ENCODE results near the gene MTHFD2L. TPM values are rescaled to one million over a fixed set of nuclear protein-coding genes. Genes with fewer than 3 reads are reported as not detected.

The MTHFD2L gene
- polyA plus RNA-seq (ENCODE audit: insufficient read length in 3 of 3), result 10 to 100 TPM; 18.8 to 24.7 (median 23.6) TPM
- long read RNA-seq, donor 1, transcript MTHFD2L-208 (2 exons, 2,363 nt), result major isoform, 20 of 20 reads
- long read RNA-seq, donor 1, partial matches to known transcripts, result 0 of 20 reads
- long read RNA-seq, donor 1, other reads (novel, unspliced or antisense), result 0 of 20 reads
- long read RNA-seq, donor 2, transcript MTHFD2L-208 (2 exons, 2,363 nt), result major isoform, 26 of 26 reads
- long read RNA-seq, donor 2, partial matches to known transcripts, result 0 of 26 reads
- long read RNA-seq, donor 2, other reads (novel, unspliced or antisense), result 0 of 26 reads
- long read RNA-seq, donor 3, transcript MTHFD2L-208 (2 exons, 2,363 nt), result major isoform, 28 of 31 reads
- long read RNA-seq, donor 3, partial matches to known transcripts, result 0 of 31 reads
- long read RNA-seq, donor 3, other reads (novel, unspliced or antisense), result 0 of 31 reads
- long read RNA-seq, donor 4, transcript MTHFD2L-208 (2 exons, 2,363 nt), result major isoform, 31 of 31 reads
- long read RNA-seq, donor 4, partial matches to known transcripts, result 0 of 31 reads
- long read RNA-seq, donor 4, other reads (novel, unspliced or antisense), result 0 of 31 reads
- long read RNA-seq, donor 5, transcript MTHFD2L-208 (2 exons, 2,363 nt), result major isoform, 13 of 14 reads
- long read RNA-seq, donor 5, partial matches to known transcripts, result 0 of 14 reads
- long read RNA-seq, donor 5, other reads (novel, unspliced or antisense), result 0 of 14 reads
- long read RNA-seq, donor 6, transcript MTHFD2L-208 (2 exons, 2,363 nt), result major isoform, 17 of 18 reads
- long read RNA-seq, donor 6, partial matches to known transcripts, result 0 of 18 reads
- long read RNA-seq, donor 6, other reads (novel, unspliced or antisense), result 0 of 18 reads
- long read RNA-seq, donor 7, transcript MTHFD2L-208 (2 exons, 2,363 nt), result major isoform, 21 of 22 reads
- long read RNA-seq, donor 7, partial matches to known transcripts, result 0 of 22 reads
- long read RNA-seq, donor 7, other reads (novel, unspliced or antisense), result 0 of 22 reads
- long read RNA-seq, donor 8, partial matches to known transcripts, result 0 of 4 reads
- long read RNA-seq, donor 8, other reads (novel, unspliced or antisense), result 0 of 4 reads
- long read RNA-seq, donor 9, transcript MTHFD2L-208 (2 exons, 2,363 nt), result major isoform, 23 of 23 reads
- long read RNA-seq, donor 9, partial matches to known transcripts, result 0 of 23 reads
- long read RNA-seq, donor 9, other reads (novel, unspliced or antisense), result 0 of 23 reads
- long read RNA-seq, donor 10, transcript MTHFD2L-208 (2 exons, 2,363 nt), result major isoform, 20 of 20 reads
- long read RNA-seq, donor 10, partial matches to known transcripts, result 0 of 20 reads
- long read RNA-seq, donor 10, other reads (novel, unspliced or antisense), result 0 of 20 reads
- long read RNA-seq, donor 11, transcript MTHFD2L-208 (2 exons, 2,363 nt), result major isoform, 19 of 19 reads
- long read RNA-seq, donor 11, partial matches to known transcripts, result 0 of 19 reads
- long read RNA-seq, donor 11, other reads (novel, unspliced or antisense), result 0 of 19 reads
- long read RNA-seq, donor 12, transcript MTHFD2L-208 (2 exons, 2,363 nt), result major isoform, 27 of 27 reads
- long read RNA-seq, donor 12, partial matches to known transcripts, result 0 of 27 reads
- long read RNA-seq, donor 12, other reads (novel, unspliced or antisense), result 0 of 27 reads
- long read RNA-seq, donor 13, transcript MTHFD2L-208 (2 exons, 2,363 nt), result major isoform, 7 of 8 reads
- long read RNA-seq, donor 13, partial matches to known transcripts, result 0 of 8 reads
- long read RNA-seq, donor 13, other reads (novel, unspliced or antisense), result 0 of 8 reads
- long read RNA-seq, donor 14, transcript MTHFD2L-208 (2 exons, 2,363 nt), result major isoform, 36 of 36 reads
- long read RNA-seq, donor 14, partial matches to known transcripts, result 0 of 36 reads
- long read RNA-seq, donor 14, other reads (novel, unspliced or antisense), result 0 of 36 reads
- long read RNA-seq, donor 15, transcript MTHFD2L-208 (2 exons, 2,363 nt), result major isoform, 31 of 31 reads
- long read RNA-seq, donor 15, partial matches to known transcripts, result 0 of 31 reads
- long read RNA-seq, donor 15, other reads (novel, unspliced or antisense), result 0 of 31 reads
- long read RNA-seq, donor 16, transcript MTHFD2L-208 (2 exons, 2,363 nt), result major isoform, 42 of 42 reads
- long read RNA-seq, donor 16, partial matches to known transcripts, result 0 of 42 reads
- long read RNA-seq, donor 16, other reads (novel, unspliced or antisense), result 0 of 42 reads

DNA sequence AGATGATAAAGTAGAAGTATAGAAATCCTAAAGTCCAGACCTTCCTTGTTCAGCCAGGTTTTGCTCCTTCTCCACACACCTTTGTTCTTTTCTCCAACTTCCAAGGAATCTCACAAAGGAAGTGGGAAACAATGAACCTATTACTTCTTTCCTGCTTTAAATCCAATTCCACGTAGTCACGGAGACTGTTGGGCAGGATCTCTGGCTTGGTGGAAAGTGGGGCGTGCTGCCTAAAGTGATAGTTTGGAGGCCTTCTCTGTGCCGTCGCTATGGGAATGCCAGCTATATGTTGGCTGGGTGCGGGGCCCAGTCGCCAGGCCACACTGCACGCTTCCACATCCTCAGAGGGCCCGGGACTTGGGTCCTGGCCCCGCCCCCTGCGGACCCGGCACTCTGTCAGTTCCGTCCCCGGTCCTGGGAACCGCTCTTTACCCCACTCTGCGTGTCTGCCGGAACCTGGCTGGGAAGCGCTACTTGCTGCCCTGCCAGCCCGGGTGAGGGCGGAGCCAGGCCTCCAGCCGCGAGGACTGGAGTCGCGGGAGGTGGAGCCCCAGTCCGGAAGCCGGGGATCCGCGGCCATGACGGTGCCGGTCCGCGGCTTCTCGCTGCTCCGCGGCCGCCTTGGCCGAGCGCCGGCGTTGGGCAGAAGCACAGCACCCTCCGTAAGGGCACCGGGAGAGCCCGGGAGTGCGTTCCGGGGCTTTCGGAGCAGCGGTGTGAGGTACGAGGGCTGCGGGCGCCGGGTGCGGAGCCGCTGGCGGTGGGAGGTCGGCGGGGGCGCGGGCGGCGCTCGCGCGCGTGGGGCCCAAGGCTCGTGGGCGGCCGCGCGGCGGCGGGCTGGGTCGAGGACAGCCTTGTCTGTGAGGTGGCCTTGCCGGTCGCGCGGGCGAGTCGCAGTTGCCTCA, at the start of gene MTHFD2L:
MTHFD2L (plus strand) TSS at position 558 of the 905 bp plus-strand sequence; CDS start at position 579, 21 bp downstream.
- peak; percentile 93 for DNase-seq

- no peak for DNase-seq
Measured at GRCh38 chr4:74108457-74109115, 49.3 kb upstream of the MTHFD2L start.

- DNase-seq, result peak; percentile 26
Measured at GRCh38 chr4:74109116-74109869, 48.6 kb upstream of the MTHFD2L start.

GRCh38 chr4:74109870-74110605, 47.9 kb upstream of the MTHFD2L start:
- no peak for DNase-seq

- DNase-seq, result no peak
Measured at GRCh38 chr4:74110670-74111069, 47.2 kb upstream of the MTHFD2L start.

DNA sequence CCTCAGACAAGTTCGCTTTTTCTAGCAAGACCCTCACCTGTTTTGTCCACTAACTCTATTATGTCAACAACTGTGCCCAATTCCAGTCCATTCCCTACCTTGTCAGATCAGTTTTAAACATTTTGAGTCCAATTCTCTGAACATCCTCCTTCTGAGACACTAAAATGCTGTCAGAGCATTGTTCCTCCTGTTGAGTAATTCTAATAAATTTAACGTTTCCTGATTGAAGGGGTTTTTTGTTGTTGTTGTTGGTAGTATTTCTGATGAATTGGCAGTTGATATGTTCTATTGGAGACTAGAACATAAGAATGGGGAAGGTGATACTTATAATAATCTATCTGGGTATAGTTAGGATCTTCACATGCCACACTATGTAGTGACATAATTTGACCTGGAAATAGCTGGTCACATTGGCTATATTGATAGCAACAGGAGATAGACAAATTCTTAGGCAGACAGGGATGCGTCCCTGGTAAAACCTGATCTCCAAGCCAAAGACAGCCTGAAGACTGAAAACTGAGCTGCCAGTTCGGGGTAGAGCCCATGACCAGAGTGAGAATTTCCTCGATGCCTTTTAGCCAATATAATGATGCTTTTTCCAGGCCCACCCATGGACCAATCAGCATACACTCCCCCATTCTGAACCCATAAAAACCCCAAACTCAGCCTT, 46.5 kb upstream of the MTHFD2L start:
- DNase-seq, result no peak

DNA sequence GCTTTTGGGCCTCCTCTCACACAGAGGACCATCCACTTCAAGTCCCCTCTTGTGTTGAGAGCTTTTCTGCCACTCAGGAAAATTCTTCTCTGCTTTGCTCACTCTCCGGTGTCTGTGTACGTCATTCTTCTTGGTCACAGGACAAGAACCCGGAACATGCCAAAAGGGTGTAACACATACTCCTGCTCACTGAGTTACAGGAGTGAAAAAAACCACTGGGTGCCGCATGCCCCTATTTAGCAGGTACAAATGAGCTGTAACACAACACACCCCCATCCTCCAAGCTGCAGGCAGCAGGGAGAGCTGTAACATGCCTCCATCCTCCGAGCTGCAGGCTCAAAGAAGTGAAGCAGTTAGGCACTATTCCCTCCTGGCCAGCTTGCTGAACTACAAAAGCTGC, 45.9 kb upstream of the MTHFD2L start:
- no peak for DNase-seq

DNA sequence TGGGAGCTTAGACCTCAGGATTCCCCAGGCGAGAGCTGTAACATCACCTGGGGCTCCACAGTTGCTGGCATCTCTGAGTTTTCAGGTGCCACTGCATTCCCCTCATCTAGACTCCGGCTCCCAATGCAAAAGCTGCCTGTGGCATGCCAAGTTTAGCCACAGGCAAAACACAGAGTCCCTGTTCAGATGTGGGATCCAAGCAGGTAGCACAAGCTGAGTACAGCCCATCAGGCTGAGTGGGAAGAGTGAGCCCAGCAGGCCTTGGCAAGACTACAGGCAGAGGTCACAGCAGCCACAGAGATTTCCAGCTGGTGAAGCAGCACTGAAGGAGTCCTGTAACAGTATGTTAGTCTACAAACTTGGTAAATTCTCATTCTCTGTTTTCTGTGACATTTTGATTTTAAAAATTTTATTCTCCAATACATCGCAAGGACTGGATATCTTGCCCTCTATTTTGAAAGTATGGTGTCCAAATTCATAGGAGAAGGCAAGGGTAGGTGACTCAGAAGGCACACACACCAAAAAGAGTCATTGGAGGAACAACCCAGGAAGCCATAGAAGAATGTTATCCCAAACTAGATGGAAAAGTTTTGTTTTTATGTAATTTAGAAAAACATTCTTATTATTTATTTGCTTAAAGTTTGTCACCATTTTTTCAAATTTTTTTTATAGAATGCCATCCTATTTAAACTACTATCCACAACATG, 45.4 kb upstream of the MTHFD2L start:
- no peak for DNase-seq

DNA sequence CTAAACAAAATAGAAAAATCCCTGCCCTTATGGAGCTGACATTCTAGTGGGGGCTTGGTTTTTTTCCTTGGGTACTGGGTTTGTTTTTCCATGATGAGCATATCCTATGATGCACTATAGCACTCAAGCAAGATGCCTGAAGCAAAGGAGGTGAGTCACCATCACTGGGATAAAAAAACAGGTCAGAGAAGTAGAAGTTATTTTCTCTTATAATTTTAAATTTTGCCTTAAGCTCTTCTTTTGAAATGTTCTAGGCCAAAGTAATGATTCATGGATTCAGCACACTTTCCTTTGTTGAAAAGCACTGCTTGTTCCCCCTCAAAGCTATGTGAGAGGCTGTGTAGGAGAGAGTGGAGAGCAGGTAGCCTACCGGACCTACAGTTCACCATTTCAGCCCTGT, 43.7 kb upstream of the MTHFD2L start:
- DNase-seq, result no peak

- DNase-seq, result no peak
Measured at GRCh38 chr4:74117024-74117534, 40.8 kb upstream of the MTHFD2L start.

GRCh38 chr4:74118600-74119338, 39.1 kb upstream of the MTHFD2L start:
- no peak for DNase-seq

- no peak for DNase-seq
Measured at GRCh38 chr4:74120086-74120485, 37.8 kb upstream of the MTHFD2L start.

- DNase-seq, result no peak
Measured at GRCh38 chr4:74121643-74122579, 36.0 kb upstream of the MTHFD2L start.
